GM19193 (cell line): ENCODE measurements around the gene GRP.

ENCODE experiments used
- POLR2A ChIP-seq: IDR thresholded peaks from 4 replicates; pipeline ENCODE4 v1.6.1; 2011; ENCODE audit not compliant: insufficient read depth, insufficient read length; ENCODE audit errors: extremely low read depth

GRP gene

GRCh38 chr18:59211629-59212028, 8.3 kb upstream of the GRP start:
- no peak for TF ChIP-seq POLR2A

- TF ChIP-seq POLR2A: no peak
Measured at GRCh38 chr18:59218018-59218417, 1.9 kb upstream of the GRP start.

GRCh38 chr18:59220164-59220783, 316 bp downstream of the GRP start:
- no peak for TF ChIP-seq POLR2A

- no peak for TF ChIP-seq POLR2A
Measured at GRCh38 chr18:59220784-59221765, 1.1 kb downstream of the GRP start.

GRCh38 chr18:59222341-59222740, 2.4 kb downstream of the GRP start:
- no peak for TF ChIP-seq POLR2A

GRCh38 chr18:59228351-59228750, 8.4 kb downstream of the GRP start:
- no peak for TF ChIP-seq POLR2A

DNA sequence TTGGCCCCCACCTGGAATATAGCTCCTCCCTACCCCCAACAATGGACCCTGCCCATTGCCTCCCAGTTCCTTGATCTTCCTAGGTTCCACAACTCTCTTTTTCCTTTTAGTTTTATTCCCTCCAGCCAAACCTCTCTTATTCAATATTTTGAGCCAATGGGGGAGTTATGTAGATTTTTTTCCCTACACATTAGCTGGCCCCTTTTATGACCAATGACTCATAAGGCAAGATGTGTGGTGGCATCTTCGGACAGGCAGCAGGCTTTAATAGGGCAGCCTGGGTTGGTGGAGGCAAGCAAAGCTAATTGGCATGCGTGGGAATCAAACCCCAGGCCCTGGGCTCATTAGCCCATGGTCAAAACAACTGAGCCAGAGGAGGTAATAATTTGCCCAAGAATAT, 9.2 kb downstream of the GRP start:
- TF ChIP-seq POLR2A: no peak

- TF ChIP-seq POLR2A: no peak
Measured at GRCh38 chr18:59229701-59230443, 9.9 kb downstream of the GRP start.

- no peak for TF ChIP-seq POLR2A
Measured at GRCh38 chr18:59231114-59231513, 11.2 kb downstream of the GRP start.

GRCh38 chr18:59231877-59232276, 11.9 kb downstream of the GRP start:
- TF ChIP-seq POLR2A: no peak

GRCh38 chr18:59232309-59233016, 12.5 kb downstream of the GRP start:
- no peak for TF ChIP-seq POLR2A

DNA sequence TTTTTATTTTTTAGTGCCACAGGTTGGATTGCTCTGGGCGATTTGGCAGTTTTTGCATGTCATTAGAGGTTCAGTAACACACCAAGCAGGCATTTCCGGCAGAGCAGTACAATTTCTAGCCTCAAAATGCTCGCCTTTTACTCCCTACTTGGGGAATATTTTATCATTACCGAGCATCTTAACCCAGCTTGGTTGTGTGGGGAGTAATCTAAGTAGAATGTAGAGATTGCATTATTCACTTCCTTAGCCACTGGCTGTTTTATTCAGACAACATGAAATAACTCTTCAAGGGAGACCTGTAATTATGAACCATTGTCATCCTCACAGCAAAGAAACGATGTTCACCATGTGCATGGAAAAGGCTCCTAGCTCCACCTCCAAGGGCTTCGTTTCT, 13.1 kb downstream of the GRP start:
- TF ChIP-seq POLR2A: no peak

DNA sequence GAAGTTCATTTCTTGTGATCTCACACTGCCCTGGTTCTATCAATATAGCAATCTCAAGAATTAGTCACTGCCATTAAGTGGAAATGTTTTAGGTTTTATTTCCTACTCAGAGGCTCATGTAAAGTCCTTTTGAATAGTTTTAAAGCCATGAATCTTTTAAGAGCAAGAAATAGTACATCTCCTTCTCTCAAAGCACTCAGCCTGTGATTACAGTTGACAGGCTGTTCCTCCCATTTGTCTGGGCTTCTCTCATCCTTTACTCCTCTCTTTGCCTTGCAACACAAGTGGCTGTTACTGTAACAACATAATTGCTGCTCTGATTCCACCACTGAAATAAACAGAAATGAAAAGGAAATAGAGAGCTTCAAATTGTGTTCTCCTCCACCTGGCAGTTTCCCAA, 18.4 kb downstream of the GRP start:
- TF ChIP-seq POLR2A: no peak

DNA sequence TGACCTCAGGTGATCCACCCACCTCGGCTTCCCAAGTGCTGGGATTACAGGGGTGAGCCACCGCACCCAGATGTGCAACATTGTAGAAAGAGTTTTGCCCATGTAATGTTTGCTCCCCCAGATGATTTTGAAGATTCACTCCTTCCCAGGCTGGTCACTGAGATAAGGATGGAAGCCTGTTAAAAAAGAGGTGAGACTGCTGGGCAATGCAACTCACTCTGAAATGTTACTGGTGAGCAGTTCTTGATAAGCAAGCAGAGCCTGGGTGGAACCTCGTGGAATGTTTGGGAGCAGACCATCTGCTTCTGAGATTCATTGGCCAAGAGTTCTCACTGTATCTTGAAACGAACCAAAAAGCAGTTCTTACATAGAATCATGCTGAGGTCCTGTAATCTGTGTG, 19.7 kb downstream of the GRP start:
- no peak for TF ChIP-seq POLR2A

DNA sequence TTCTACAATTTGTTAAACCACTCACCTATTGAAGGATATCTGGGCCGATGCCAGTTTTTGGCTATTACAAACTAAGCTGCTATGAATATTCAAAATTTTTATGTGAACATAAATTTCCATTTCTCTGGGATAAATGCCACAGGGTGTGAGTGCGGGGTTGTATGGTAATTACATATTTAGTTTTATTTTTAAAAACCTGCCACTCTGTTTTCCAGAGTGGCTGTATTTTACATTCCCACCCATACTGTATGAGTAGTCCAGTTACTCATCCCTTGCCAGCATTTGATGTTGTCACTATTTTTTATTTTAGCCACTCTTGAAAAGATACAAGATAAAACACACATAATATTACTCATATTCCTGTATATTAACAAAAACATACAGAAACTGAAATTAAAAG, 22.9 kb downstream of the GRP start:
- no peak for TF ChIP-seq POLR2A
